NCI-H2171 treated with DMSO at 0.1 percent for 48 hours (cell line): ENCODE measurements around the gene AP3S1.

Experiments
- DNase-seq: peaks from one replicate; lab custom pipeline; 2025; lab: John Stamatoyannopoulos, UW

AP3S1 gene

DNA sequence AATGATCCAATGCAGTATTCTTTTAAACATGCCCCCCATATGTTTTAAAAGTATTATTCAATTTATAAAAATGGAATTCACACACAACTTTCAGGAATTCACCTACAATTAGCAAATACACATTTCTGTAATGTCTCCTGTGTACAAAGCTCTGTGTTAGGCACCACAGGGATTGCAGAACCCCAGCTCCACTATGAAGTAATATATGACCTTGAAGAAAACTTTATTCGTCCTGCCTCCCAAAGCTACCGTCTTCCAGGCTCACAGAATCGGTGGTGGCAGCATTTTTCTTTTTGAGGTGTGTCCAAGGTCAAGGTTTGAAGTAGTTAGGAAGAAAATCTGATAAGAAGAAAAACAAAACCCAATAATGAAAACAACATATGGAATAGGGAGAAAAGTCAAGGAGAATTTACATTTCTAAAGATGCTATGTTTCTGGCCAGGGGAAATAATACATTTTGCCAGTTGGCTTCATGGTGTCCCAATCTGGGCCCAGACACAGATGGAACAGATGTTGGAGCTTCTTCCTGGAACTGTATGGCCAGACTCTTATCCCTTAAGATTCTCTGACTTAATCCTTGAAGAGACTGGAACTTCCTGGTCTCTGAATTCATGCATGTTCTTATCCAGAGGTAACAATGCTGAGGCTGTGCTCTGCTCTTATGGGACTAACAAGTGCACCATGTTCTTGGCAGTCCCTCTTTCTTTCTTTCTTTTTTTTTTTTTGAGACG lies 98.5 kb downstream of the AP3S1 start:
- DNase-seq: no peak

- DNase-seq: no peak
Observed at GRCh38 chr5:115941051-115941675, 99.4 kb downstream of the AP3S1 start.

- no peak for DNase-seq
Observed at GRCh38 chr5:115944501-115944900, 102.8 kb downstream of the AP3S1 start.

- DNase-seq: no peak
Observed at GRCh38 chr5:115946655-115947054, 104.9 kb downstream of the AP3S1 start.

- no peak for DNase-seq
Observed at GRCh38 chr5:115947260-115947659, 105.5 kb downstream of the AP3S1 start.

DNA sequence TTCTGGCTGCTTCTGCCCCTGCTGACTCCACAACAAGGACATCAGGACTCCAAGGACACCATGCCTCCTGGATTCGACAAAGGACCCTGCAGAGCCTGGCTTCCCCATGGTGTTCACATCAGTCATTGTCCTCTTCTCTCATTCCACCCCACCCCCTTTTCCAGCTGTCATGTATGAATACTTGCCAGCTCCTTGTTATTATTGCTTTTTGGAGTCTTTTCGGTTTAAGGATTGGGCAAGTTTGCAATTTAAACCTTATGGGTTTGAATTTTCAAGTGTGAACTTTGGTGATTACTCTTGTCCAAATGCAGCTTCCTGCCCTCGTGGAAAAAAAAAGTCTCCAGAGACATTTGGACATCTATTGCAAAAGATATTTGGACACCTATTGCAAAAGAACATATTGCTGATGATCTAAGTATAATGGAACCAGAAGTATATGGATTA lies 106.4 kb downstream of the AP3S1 start:
- no peak for DNase-seq

- no peak for DNase-seq
Observed at GRCh38 chr5:115949096-115949495, 107.4 kb downstream of the AP3S1 start.

DNA sequence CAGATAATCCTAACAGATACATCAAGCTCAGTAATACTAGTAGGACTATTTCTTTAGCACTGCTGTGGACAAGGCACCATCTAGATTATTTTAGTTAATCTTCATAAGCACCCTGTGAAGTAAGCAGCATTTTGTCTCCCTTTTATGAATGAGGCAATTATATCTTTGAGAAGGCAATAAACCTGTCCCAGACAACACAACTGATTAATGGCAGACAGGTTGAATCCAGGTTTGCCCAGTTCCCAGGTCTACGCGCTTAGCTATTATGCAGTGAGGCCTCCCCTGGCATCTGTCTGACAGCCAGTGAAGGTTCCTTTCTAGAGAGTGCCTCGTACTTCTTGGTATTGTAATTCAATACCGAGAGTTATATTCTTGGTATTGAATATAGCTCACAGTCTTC lies 110.9 kb downstream of the AP3S1 start:
- DNase-seq: no peak

DNA sequence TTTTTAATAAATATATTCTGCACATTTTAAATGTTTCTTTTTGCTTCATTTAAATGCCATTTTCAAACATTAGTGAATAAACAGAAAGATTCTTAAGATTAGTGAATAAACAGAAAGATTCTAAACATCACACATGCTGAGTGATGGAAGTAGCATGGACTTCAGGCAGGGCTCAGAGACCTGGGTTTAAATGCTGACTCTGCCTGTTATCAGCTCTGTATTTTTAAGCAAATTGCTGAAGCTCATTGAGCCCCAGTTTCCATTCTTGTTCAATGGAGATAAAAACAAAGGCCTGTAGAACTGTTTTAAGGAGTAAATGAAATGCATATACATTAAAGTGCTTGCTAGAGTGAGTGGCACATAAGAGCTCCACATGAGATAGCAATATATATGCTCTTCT lies 112.4 kb downstream of the AP3S1 start:
- no peak for DNase-seq

DNA sequence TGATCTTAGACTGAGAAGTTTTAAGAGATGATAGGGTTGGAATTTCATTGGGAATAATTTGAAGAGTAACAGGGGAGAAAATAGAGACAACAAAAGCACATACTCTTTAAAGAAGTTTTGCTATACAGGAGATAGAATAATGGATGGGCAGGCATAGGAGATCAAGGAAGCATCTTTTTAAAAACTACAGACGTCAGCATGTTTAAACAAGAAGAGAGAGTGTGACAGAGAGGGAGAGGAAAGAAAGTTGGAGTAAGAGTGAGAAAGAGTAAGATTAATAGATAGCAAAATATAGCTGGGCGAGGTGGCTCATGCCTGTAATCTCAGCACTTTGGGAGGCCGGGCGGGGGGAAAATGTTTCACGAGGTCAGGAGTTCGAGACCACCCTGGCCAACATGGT lies 115.2 kb downstream of the AP3S1 start:
- DNase-seq: no peak

- no peak for DNase-seq
Observed at GRCh38 chr5:115961381-115962238, 119.9 kb downstream of the AP3S1 start.

DNA sequence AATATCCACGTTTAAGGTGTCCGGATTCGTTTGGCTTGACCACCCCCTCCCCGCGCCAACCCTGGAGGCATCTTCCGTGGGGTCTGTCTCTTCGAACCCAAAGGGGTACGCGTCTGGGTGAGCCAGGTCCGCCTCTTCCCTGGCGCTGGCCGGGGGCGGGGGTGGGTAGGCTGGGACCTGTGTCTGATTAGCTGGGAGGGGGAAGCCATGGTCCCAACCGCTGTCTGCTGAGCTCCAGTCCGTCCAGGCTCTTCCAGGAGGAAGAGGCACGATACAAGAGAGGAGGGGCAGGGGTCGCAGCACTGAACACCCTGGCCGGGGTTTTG lies 120.5 kb downstream of the AP3S1 start, which contains the start of gene LVRN:
Gene LVRN (plus strand): TSS at position 237 of the 326 bp plus-strand sequence. CDS start 143 bp downstream, outside the sequence.
- DNase-seq: no peak

- no peak for DNase-seq
Observed at GRCh38 chr5:115962565-115963402, 121.0 kb downstream of the AP3S1 start.

GRCh38 chr5:115963566-115963965 lies 121.8 kb downstream of the AP3S1 start:
- DNase-seq: no peak
